ENCODE results near the gene DMRT3. TPM values are rescaled to one million over a fixed set of nuclear protein-coding genes. Genes with fewer than 3 reads are reported as not detected.

Gene DMRT3
- total RNA-seq, 2 donors from 2014 or later, result 0.28 TPM; not detected in 1

- no peaks in the 10 kb centered on the region for H3K27me3 ChIP-seq (replicated peaks; ENCODE audit: insufficient read depth)
- DNase-seq (ENCODE audit: low spot score), result no peak
- H3K4me3 ChIP-seq, result peak overlapping the region; percentile 22
- no peak for TF ChIP-seq CTCF (IDR thresholded peaks at IDR 0.05)
- no peak overlapping the region for H3K27ac ChIP-seq
- no peaks in the 10 kb centered on the region for H3K9me3 ChIP-seq
- H3K4me1 ChIP-seq (ENCODE audit: control insufficient read depth in 1 of 2, low read depth in 2 of 2), result no peaks in the 10 kb centered on the region
- no peak for ATAC-seq (ENCODE audit: insufficient number of reproducible peaks, low FRiP score, low read depth)
- no peaks in the 10 kb centered on the region for H3K36me3 ChIP-seq
These were observed 41.0 kb upstream of the DMRT3 start for GRCh38 chr9:935348-935965.

GRCh38 chr9:942805-943580 is 33.5 kb upstream of the DMRT3 start:
- no peak overlapping the region for H3K4me3 ChIP-seq
- no peak overlapping the region for H3K27ac ChIP-seq
- no peaks in the 10 kb centered on the region for H3K27me3 ChIP-seq (replicated peaks; ENCODE audit: insufficient read depth)
- no peak for DNase-seq (ENCODE audit: low spot score)
- no peaks in the 10 kb centered on the region for H3K4me1 ChIP-seq (ENCODE audit: control insufficient read depth in 1 of 2, low read depth in 2 of 2)
- no peaks in the 10 kb centered on the region for H3K9me3 ChIP-seq
- no peaks in the 10 kb centered on the region for H3K36me3 ChIP-seq
- no peak for TF ChIP-seq CTCF (IDR thresholded peaks at IDR 0.05)
- no peak for ATAC-seq (ENCODE audit: insufficient number of reproducible peaks, low FRiP score, low read depth)

- H3K4me1 ChIP-seq (ENCODE audit: control insufficient read depth in 1 of 2, low read depth in 2 of 2), result no peaks in the 10 kb centered on the region
- H3K36me3 ChIP-seq, result no peaks in the 10 kb centered on the region
- ATAC-seq (ENCODE audit: insufficient number of reproducible peaks, low FRiP score, low read depth) (no peak), DNase-seq (ENCODE audit: low spot score) (no peak)
- no peak overlapping the region for H3K4me3 ChIP-seq
- H3K27ac ChIP-seq, result no peak overlapping the region
- no peaks in the 10 kb centered on the region for H3K27me3 ChIP-seq (replicated peaks; ENCODE audit: insufficient read depth)
- H3K9me3 ChIP-seq, result no peaks in the 10 kb centered on the region
- no peak for TF ChIP-seq CTCF (IDR thresholded peaks at IDR 0.05)
These were observed 28.5 kb upstream of the DMRT3 start for GRCh38 chr9:947985-948384.

- no peak for ATAC-seq (ENCODE audit: insufficient number of reproducible peaks, low FRiP score, low read depth)
- no peak overlapping the region for H3K4me3 ChIP-seq
- H3K36me3 ChIP-seq, result no peaks in the 10 kb centered on the region
- no peaks in the 10 kb centered on the region for H3K4me1 ChIP-seq (ENCODE audit: control insufficient read depth in 1 of 2, low read depth in 2 of 2)
- no peaks in the 10 kb centered on the region for H3K9me3 ChIP-seq
- DNase-seq (ENCODE audit: low spot score), result no peak
- no peaks in the 10 kb centered on the region for H3K27me3 ChIP-seq (replicated peaks; ENCODE audit: insufficient read depth)
- no peak for TF ChIP-seq CTCF (IDR thresholded peaks at IDR 0.05)
- H3K27ac ChIP-seq, result no peak overlapping the region
These were observed 28.0 kb upstream of the DMRT3 start for GRCh38 chr9:948497-948896.

GRCh38 chr9:950139-950538 is 26.3 kb upstream of the DMRT3 start:
- no peak overlapping the region for H3K27ac ChIP-seq
- no peaks in the 10 kb centered on the region for H3K27me3 ChIP-seq (replicated peaks; ENCODE audit: insufficient read depth)
- no peak for TF ChIP-seq CTCF (IDR thresholded peaks at IDR 0.05)
- ATAC-seq (ENCODE audit: insufficient number of reproducible peaks, low FRiP score, low read depth) (no peak), DNase-seq (ENCODE audit: low spot score) (no peak)
- no peaks in the 10 kb centered on the region for H3K9me3 ChIP-seq
- H3K4me1 ChIP-seq (ENCODE audit: control insufficient read depth in 1 of 2, low read depth in 2 of 2), result no peaks in the 10 kb centered on the region
- no peak overlapping the region for H3K4me3 ChIP-seq
- H3K36me3 ChIP-seq, result no peaks in the 10 kb centered on the region

Data from thoracic aorta (tissue), 2 donors.